ENCODE data around the gene HHATL.

DNA sequence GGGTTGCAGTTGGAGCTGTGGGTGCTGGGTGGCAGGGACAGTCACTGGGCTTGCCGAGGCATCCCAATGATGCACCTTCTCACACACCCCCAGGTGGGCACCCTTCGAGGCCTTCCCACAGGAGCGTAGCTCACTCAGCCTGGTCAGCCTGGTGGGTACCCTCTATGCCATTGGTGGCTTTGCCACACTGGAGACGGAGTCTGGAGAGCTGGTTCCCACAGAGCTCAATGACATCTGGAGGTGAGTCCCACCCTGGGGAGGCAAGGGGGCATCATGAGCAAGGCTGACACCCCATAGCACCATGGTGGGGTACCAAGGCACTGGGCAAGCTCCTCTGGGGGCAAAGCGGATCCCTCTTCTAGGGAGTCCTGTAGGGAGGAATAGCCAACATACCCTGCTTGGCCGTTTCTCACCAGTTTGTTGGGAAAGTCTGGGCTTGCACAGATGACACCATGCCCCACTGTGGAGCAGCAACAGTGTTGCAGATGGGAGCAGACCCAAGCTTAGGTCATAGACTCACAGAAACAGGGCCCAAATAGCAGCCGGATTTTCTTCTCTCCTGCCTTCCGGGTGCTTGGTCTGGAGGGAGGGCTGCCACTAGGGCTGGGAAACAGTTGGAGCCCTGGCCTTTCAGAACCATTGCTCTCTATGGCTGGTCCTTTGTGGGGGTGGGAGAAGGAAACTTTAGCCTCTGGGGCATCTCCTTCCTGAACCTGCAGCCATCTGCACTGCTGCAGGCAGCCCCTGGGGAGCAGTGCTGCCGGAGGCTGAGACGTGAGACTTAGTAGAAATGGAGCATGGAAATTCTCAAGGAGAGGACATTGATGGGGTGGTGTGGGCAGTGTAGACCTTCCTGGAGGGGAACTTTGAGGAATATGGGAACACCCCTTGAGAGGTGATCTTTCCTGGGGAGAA is 11.6 kb downstream of the HHATL start:
- TF ChIP-seq, protein P1, sequence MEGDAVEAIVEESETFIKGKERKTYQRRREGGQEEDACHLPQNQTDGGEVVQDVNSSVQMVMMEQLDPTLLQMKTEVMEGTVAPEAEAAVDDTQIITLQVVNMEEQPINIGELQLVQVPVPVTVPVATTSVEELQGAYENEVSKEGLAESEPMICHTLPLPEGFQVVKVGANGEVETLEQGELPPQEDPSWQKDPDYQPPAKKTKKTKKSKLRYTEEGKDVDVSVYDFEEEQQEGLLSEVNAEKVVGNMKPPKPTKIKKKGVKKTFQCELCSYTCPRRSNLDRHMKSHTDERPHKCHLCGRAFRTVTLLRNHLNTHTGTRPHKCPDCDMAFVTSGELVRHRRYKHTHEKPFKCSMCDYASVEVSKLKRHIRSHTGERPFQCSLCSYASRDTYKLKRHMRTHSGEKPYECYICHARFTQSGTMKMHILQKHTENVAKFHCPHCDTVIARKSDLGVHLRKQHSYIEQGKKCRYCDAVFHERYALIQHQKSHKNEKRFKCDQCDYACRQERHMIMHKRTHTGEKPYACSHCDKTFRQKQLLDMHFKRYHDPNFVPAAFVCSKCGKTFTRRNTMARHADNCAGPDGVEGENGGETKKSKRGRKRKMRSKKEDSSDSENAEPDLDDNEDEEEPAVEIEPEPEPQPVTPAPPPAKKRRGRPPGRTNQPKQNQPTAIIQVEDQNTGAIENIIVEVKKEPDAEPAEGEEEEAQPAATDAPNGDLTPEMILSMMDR (conservative IDR thresholded peaks at IDR 0.05; ENCODE audit: low read length): no peak
- no peak for TF ChIP-seq EZH2phosphoT487 (IDR thresholded peaks at IDR 0.05; ENCODE audit: borderline replicate concordance, low read depth, low read length)
